SK-N-SH (cell line): ENCODE measurements around the gene INPP5A.

ENCODE experiments used
- ELF1 ChIP-seq: IDR thresholded peaks from 2 replicates; pipeline ENCODE4 v1.4.0; 2012
- GABPA ChIP-seq: IDR thresholded peaks from 2 replicates; pipeline ENCODE4 v1.4.0; 2012; ENCODE audit warnings: low read depth, mild to moderate bottlenecking
- POLR2AphosphoS5 ChIP-seq: IDR thresholded peaks from 2 replicates; pipeline ENCODE4 v1.6.1; 2012; ENCODE audit warnings: low read depth, low read length
- TF ChIP-seq, protein P1 (sequence below): fragments of 200-600 bp; sonication (generic); IDR thresholded peaks from 2 replicates; pipeline ENCODE4 v1.6.1; 2017; ENCODE audit warnings: antibody characterized with exemption, mild to moderate bottlenecking, moderate library complexity
- TF ChIP-seq, protein P2 (sequence below): IDR thresholded peaks from 2 replicates; pipeline ENCODE4 v1.6.1; 2012; ENCODE audit warnings: mild to moderate bottlenecking, low read depth, low read length, moderate library complexity

DNA sequence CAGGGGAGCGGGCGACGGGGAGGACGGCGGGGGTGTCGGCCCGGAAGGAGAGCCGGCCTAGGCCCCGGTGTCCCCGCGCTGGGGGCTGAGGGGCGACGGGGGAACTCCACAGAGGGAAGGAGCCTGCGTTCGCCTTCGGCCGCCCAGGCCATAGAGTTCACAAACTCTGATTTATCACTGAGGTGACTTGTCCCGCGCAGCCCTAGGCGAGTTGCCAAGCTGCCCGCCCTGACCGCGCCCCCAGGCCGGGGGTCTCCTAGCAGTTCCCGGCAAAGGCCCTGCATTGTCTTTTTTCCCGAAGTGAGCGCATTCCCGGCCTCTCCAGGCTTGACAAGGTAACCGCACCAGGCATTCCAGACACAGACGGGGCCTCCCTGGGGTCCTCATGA is 251.2 kb downstream of the INPP5A start:
- TF ChIP-seq, protein P1, sequence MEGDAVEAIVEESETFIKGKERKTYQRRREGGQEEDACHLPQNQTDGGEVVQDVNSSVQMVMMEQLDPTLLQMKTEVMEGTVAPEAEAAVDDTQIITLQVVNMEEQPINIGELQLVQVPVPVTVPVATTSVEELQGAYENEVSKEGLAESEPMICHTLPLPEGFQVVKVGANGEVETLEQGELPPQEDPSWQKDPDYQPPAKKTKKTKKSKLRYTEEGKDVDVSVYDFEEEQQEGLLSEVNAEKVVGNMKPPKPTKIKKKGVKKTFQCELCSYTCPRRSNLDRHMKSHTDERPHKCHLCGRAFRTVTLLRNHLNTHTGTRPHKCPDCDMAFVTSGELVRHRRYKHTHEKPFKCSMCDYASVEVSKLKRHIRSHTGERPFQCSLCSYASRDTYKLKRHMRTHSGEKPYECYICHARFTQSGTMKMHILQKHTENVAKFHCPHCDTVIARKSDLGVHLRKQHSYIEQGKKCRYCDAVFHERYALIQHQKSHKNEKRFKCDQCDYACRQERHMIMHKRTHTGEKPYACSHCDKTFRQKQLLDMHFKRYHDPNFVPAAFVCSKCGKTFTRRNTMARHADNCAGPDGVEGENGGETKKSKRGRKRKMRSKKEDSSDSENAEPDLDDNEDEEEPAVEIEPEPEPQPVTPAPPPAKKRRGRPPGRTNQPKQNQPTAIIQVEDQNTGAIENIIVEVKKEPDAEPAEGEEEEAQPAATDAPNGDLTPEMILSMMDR = no peak
- TF ChIP-seq GABPA = no peak
- TF ChIP-seq, protein P2, sequence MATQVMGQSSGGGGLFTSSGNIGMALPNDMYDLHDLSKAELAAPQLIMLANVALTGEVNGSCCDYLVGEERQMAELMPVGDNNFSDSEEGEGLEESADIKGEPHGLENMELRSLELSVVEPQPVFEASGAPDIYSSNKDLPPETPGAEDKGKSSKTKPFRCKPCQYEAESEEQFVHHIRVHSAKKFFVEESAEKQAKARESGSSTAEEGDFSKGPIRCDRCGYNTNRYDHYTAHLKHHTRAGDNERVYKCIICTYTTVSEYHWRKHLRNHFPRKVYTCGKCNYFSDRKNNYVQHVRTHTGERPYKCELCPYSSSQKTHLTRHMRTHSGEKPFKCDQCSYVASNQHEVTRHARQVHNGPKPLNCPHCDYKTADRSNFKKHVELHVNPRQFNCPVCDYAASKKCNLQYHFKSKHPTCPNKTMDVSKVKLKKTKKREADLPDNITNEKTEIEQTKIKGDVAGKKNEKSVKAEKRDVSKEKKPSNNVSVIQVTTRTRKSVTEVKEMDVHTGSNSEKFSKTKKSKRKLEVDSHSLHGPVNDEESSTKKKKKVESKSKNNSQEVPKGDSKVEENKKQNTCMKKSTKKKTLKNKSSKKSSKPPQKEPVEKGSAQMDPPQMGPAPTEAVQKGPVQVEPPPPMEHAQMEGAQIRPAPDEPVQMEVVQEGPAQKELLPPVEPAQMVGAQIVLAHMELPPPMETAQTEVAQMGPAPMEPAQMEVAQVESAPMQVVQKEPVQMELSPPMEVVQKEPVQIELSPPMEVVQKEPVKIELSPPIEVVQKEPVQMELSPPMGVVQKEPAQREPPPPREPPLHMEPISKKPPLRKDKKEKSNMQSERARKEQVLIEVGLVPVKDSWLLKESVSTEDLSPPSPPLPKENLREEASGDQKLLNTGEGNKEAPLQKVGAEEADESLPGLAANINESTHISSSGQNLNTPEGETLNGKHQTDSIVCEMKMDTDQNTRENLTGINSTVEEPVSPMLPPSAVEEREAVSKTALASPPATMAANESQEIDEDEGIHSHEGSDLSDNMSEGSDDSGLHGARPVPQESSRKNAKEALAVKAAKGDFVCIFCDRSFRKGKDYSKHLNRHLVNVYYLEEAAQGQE = no peak
- no peak for TF ChIP-seq ELF1
- TF ChIP-seq POLR2AphosphoS5 = no peak
